ENCODE data around the gene RNF186. TPM values are rescaled to one million over a fixed set of nuclear protein-coding genes. Genes with fewer than 3 reads are reported as not detected.
A peak's percentile ranks its signal among the peaks of the same experiment; 100 is the strongest.

Gene RNF186
- total RNA-seq (2022) (not detected in 2 replicates), Bru-seq, nascent RNA (not detected), BruChase-seq, experiment 1, labeled RNA remaining after a 6-hour chase (not detected), BruChase-seq, experiment 2, labeled RNA remaining after a 2-hour chase (not detected)
- long read RNA-seq, result 0 reads

GRCh38 chr1:19814681-19815503, at the start of gene RNF186:
Gene RNF186 (minus strand): TSS chr1:19815283. CDS start chr1:19815101, 182 bp downstream.
- peaks cover 11% of the 10 kb centered on the region for H3K27me3 Mint-ChIP-seq (ENCODE audit: insufficient read depth, unreplicated experiment)
- no peak within 1 kb of the TSS for H3K4me3 Mint-ChIP-seq (ENCODE audit: unreplicated experiment)
- no peak for DNase-seq (ENCODE audit: unreplicated experiment)
- intact Hi-C loops (cut with micrococcal nuclease), result loop anchor here (5.0 kb wide), 1 partner anchor 153 kb away; the partner anchor contains the start of gene HTR6
- H3K4me1 Mint-ChIP-seq (ENCODE audit: insufficient read depth, unreplicated experiment), result peaks cover 5% of the 10 kb centered on the region
- no peak for TF ChIP-seq CTCF (IDR thresholded peaks at IDR 0.05; ENCODE audit: unreplicated experiment)
- H3K36me3 Mint-ChIP-seq (ENCODE audit: insufficient read depth, unreplicated experiment), result no peaks in the 10 kb centered on the region
- POLR2A ChIA-PET, result no interaction called here
- no TSS peak for BruUV-seq (replicated peaks)
- no peaks in the 10 kb centered on the region for H3K9me3 Mint-ChIP-seq (ENCODE audit: unreplicated experiment)
- CTCF ChIA-PET, result interaction anchor here (0.6 kb wide), 1 partner anchor 882 kb away, joined by 3 read pairs; no protein-coding TSS in a partner anchor
- H3K27ac Mint-ChIP-seq (ENCODE audit: low read depth, unreplicated experiment), result no peak within 1 kb of the TSS

- intact Hi-C loops (cut with micrococcal nuclease), result no loop called here
- no peak for DNase-seq (ENCODE audit: unreplicated experiment)
- ChIA-PET POLR2A (no interaction called here), CTCF (no interaction called here)
- Mint-ChIP-seq H3K27me3 (ENCODE audit: insufficient read depth, unreplicated experiment) (no peaks in the 10 kb centered on the region), H3K9me3 (ENCODE audit: unreplicated experiment) (no peaks in the 10 kb centered on the region), H3K27ac (ENCODE audit: low read depth, unreplicated experiment) (no peak overlapping the region), H3K4me3 (ENCODE audit: unreplicated experiment) (no peak overlapping the region), H3K36me3 (ENCODE audit: insufficient read depth, unreplicated experiment) (no peaks in the 10 kb centered on the region), H3K4me1 (ENCODE audit: insufficient read depth, unreplicated experiment) (peaks cover 10% of the 10 kb centered on the region)
- no TSS peak for BruUV-seq (replicated peaks)
- TF ChIP-seq CTCF (IDR thresholded peaks at IDR 0.05; ENCODE audit: unreplicated experiment), result no peak
Measured at GRCh38 chr1:19864570-19865160, 49.6 kb upstream of the RNF186 start.

GRCh38 chr1:19862944-19863343, 47.9 kb upstream of the RNF186 start:
- intact Hi-C loops (cut with micrococcal nuclease), result no loop called here
- DNase-seq (ENCODE audit: unreplicated experiment), result no peak
- H3K9me3 Mint-ChIP-seq (ENCODE audit: unreplicated experiment), result no peaks in the 10 kb centered on the region
- no peaks in the 10 kb centered on the region for H3K27me3 Mint-ChIP-seq (ENCODE audit: insufficient read depth, unreplicated experiment)
- BruUV-seq (replicated peaks), result no TSS peak
- H3K36me3 Mint-ChIP-seq (ENCODE audit: insufficient read depth, unreplicated experiment), result no peaks in the 10 kb centered on the region
- ChIA-PET POLR2A (interaction anchor here (0.6 to 0.7 kb wide), 2 partner anchors 8 to 37 kb away, joined by 3 to 4 read pairs; no protein-coding TSS in a partner anchor), CTCF (interaction anchor here (0.6 kb wide), 1 partner anchor 20 kb away, joined by 4 read pairs; no protein-coding TSS in a partner anchor)
- no peak for TF ChIP-seq CTCF (IDR thresholded peaks at IDR 0.05; ENCODE audit: unreplicated experiment)
- peak overlapping the region; percentile 59 for H3K27ac Mint-ChIP-seq (ENCODE audit: low read depth, unreplicated experiment)
- peak overlapping the region; percentile 16 for H3K4me3 Mint-ChIP-seq (ENCODE audit: unreplicated experiment)
- peaks cover 10% of the 10 kb centered on the region for H3K4me1 Mint-ChIP-seq (ENCODE audit: insufficient read depth, unreplicated experiment)

GRCh38 chr1:19861842-19862530, 46.9 kb upstream of the RNF186 start:
- TF ChIP-seq CTCF (IDR thresholded peaks at IDR 0.05; ENCODE audit: unreplicated experiment), result no peak
- CTCF ChIA-PET, result no interaction called here
- Mint-ChIP-seq H3K4me3 (ENCODE audit: unreplicated experiment) (no peak overlapping the region), H3K27me3 (ENCODE audit: insufficient read depth, unreplicated experiment) (no peaks in the 10 kb centered on the region), H3K4me1 (ENCODE audit: insufficient read depth, unreplicated experiment) (peaks cover 10% of the 10 kb centered on the region), H3K9me3 (ENCODE audit: unreplicated experiment) (no peaks in the 10 kb centered on the region), H3K36me3 (ENCODE audit: insufficient read depth, unreplicated experiment) (no peaks in the 10 kb centered on the region), H3K27ac (ENCODE audit: low read depth, unreplicated experiment) (no peak overlapping the region)
- no peak for DNase-seq (ENCODE audit: unreplicated experiment)
- intact Hi-C loops (cut with micrococcal nuclease), result no loop called here
- no TSS peak for BruUV-seq (replicated peaks)
- POLR2A ChIA-PET, result interaction anchor here (0.6 to 1.1 kb wide), 3 partner anchors 21 to 1483 kb away, joined by 3 read pairs; partner anchors contain the start of gene OTUD3
